Caco-2 (cell line): ENCODE data around the gene CHAC1. TPM values are rescaled to one million over a fixed set of nuclear protein-coding genes. Genes with fewer than 3 reads are reported as not detected.
A peak's percentile ranks its signal among the peaks of the same experiment; 100 is the strongest.

Experiments used
- BruUV-seq: library from RNA; stranded (reverse); fragments of 400-500 nt; replicated peaks from 2 replicates; lab custom pipeline; 2021; lab: Mats Ljungman, UMichigan
- CTCF ChIA-PET: fragments of 300-600 bp; sonication (Branson Sonifier 250); formaldehyde crosslinking; loops from one replicate; lab custom pipeline; 2022; ENCODE audit warnings: antibody characterized with exemption; lab: Charles Lee
- POLR2A ChIA-PET: fragments of 300-600 bp; sonication (Branson Sonifier 250); formaldehyde crosslinking; loops from one replicate; lab custom pipeline; 2022; ENCODE audit warnings: antibody characterized with exemption; lab: Charles Lee
- DNase-seq, 2 experiments: peaks; one replicate each; pipeline versions ENCODE4 v3.0.0 to v3.0.0-alpha.2; 2020 to 2022
- H3K27me3 ChIP-seq: replicated peaks from 2 replicates; pipeline ENCODE4 v1.6.0; 2011; ENCODE audit warnings: low read length; ENCODE audit not compliant: control insufficient read depth, insufficient read depth
- H3K36me3 ChIP-seq: 2 replicates; pipeline ENCODE4 v1.5.1; 2011; ENCODE audit warnings: low read length; ENCODE audit not compliant: control insufficient read depth, insufficient read depth
- H3K4me1 ChIP-seq: fragments of 250-450 bp; sonication (Bioruptor Pico); 2 replicates; pipeline ENCODE4 v1.5.1; 2020; ENCODE audit warnings: mild to moderate bottlenecking
- H3K4me3 ChIP-seq: 2 replicates; pipeline ENCODE4 v1.5.1; 2011; ENCODE audit warnings: low read depth, mild to moderate bottlenecking, control low read depth, low read length
- H3K9me3 ChIP-seq: fragments of 250-450 bp; sonication (Bioruptor Pico); 2 replicates; pipeline ENCODE4 v1.5.1; 2020; ENCODE audit warnings: mild to moderate bottlenecking, moderate library complexity
- H3K27ac Mint-ChIP-seq: one replicate; pipeline ENCODE4 v1.8.0; 2022; ENCODE audit warnings: mixed read lengths; ENCODE audit not compliant: unreplicated experiment
- H3K27me3 Mint-ChIP-seq: one replicate; pipeline ENCODE4 v1.8.0; 2022; ENCODE audit warnings: mixed read lengths; ENCODE audit not compliant: insufficient read depth, unreplicated experiment
- H3K36me3 Mint-ChIP-seq: one replicate; pipeline ENCODE4 v1.8.0; 2022; ENCODE audit warnings: mild to moderate bottlenecking, mixed read lengths; ENCODE audit not compliant: insufficient read depth, unreplicated experiment
- H3K4me1 Mint-ChIP-seq: one replicate; pipeline ENCODE4 v1.8.0; 2022; ENCODE audit warnings: low read depth, mixed read lengths; ENCODE audit not compliant: unreplicated experiment
- H3K4me3 Mint-ChIP-seq: one replicate; pipeline ENCODE4 v1.8.0; 2022; ENCODE audit warnings: mild to moderate bottlenecking, moderate library complexity, mixed read lengths; ENCODE audit not compliant: unreplicated experiment
- H3K9me3 Mint-ChIP-seq: one replicate; pipeline ENCODE4 v1.8.0; 2022; ENCODE audit warnings: mixed read lengths; ENCODE audit not compliant: unreplicated experiment
- intact Hi-C: fragments of 100-400 bp; cut with micrococcal nuclease; formaldehyde crosslinking; loops from one replicate; pipeline ENCODE4 v1.10.0; 2022; ENCODE audit not compliant: unreplicated experiment
- total RNA-seq: library from RNA; stranded (reverse); gene quantifications from 2 replicates; pipeline ENCODE4 v1.2.3, GENCODE V29; 2022
- TF ChIP-seq, protein P1 (sequence below), 2 experiments: fragments of 200-600 bp in 1 of 2; IDR thresholded peaks; 1 replicate in 1 of 2; 2 replicates in 1 of 2; pipeline versions ENCODE4 v1.5.1 to v1.8.0; 2011 to 2022; ENCODE audit warnings: antibody characterized with exemption in 1 of 2, control low read depth in 1 of 2, inconsistent platforms in 1 of 2, low read depth in 1 of 2, low read length in 1 of 2, mild to moderate bottlenecking in 1 of 2, moderate library complexity in 1 of 2; ENCODE audit not compliant: insufficient read depth in 1 of 2, severe bottlenecking in 1 of 2, unreplicated experiment in 1 of 2

Gene CHAC1
- total RNA-seq, 1 experiment from 2014 or later: 55.8 TPM

DNA sequence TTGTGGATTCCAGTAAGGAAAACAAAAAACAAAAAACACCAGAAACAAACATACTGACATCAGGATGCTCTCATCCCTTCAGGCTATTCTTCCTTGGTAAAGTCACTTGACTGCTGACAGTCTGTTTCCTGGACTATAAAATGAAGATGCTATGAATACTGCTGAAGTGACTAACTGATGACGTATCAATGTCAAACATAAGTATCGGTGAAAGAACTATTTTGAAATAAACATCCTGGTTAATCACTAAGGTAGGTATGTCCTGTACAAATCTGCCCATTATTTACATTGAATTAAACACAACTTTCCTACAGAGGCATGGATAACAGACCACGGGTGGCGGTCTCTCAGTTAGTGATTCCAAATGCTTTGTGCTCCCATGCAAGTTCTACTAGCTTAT lies 45.9 kb downstream of the CHAC1 start:
- no peaks in the 10 kb centered on the region; the same call in 1 of the 2 replicates for H3K36me3 ChIP-seq
- H3K9me3 Mint-ChIP-seq: no peaks in the 10 kb centered on the region

DNA sequence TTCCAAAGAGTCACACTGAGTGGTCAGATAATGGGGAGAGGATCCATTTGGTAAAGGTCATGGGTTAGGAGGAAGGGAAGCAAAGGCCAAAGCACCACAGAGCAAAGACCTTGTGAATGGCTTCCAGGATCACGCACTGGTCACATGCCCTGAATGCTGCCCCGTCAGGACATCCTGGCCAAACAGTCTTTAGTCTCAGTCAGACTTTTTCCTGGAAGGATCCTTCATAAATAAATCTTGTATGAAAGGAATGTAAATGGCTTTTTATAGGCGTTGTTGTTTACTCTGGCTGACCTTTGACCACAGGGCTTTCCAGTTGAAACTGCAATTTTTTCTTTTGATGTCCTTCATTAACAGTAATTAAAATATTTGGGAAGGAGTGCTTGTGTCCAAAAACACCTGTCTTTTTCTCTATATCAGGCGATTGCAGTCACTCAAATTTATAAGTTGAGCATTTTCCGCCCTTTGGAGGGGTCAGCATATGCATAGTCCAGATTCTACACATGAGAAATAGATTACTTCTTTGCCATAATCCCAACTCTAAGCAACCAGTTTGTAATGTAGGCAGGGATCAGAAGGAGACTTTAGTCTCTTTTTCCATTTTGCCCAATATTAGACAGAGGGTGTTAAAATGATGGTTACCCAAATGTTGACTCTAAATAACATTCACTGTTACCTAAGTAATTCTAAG lies 48.4 kb downstream of the CHAC1 start:
- TF ChIP-seq, protein P1, sequence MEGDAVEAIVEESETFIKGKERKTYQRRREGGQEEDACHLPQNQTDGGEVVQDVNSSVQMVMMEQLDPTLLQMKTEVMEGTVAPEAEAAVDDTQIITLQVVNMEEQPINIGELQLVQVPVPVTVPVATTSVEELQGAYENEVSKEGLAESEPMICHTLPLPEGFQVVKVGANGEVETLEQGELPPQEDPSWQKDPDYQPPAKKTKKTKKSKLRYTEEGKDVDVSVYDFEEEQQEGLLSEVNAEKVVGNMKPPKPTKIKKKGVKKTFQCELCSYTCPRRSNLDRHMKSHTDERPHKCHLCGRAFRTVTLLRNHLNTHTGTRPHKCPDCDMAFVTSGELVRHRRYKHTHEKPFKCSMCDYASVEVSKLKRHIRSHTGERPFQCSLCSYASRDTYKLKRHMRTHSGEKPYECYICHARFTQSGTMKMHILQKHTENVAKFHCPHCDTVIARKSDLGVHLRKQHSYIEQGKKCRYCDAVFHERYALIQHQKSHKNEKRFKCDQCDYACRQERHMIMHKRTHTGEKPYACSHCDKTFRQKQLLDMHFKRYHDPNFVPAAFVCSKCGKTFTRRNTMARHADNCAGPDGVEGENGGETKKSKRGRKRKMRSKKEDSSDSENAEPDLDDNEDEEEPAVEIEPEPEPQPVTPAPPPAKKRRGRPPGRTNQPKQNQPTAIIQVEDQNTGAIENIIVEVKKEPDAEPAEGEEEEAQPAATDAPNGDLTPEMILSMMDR (IDR thresholded peaks at IDR 0.05; ENCODE audit: insufficient read depth in 1 of 2, low read depth in 1 of 2, low read length in 1 of 2, severe bottlenecking in 1 of 2, unreplicated experiment in 1 of 2): no peak
- no peaks in the 10 kb centered on the region; the same call in 1 of the 2 replicates for H3K36me3 ChIP-seq
- Mint-ChIP-seq H3K36me3 (peaks cover 53% of the 10 kb centered on the region), H3K27me3 (no peaks in the 10 kb centered on the region), H3K4me1 (no peaks in the 10 kb centered on the region), H3K9me3 (no peaks in the 10 kb centered on the region), H3K27ac (peak overlapping the region; percentile 3), H3K4me3 (no peak overlapping the region)
- peaks cover 25% of the 10 kb centered on the region for H3K4me1 ChIP-seq
- BruUV-seq: no TSS peak
- CTCF ChIA-PET: interaction anchor here (0.6 kb wide), 1 partner anchor 71 kb away, joined by 4 read pairs; no protein-coding TSS in a partner anchor
- peak; percentile 58 to 67 for DNase-seq
- H3K27me3 ChIP-seq: no peaks in the 10 kb centered on the region
- no peaks in the 10 kb centered on the region for H3K9me3 ChIP-seq
- intact Hi-C loops: loop anchor here (5.0 kb wide), 1 partner anchor 49 kb away; the partner anchor contains the start of gene CHAC1
- no peak overlapping the region for H3K4me3 ChIP-seq
- POLR2A ChIA-PET: no interaction called here

More for the DNA sequence above, 45.9 kb downstream of the CHAC1 start:
- Histone ChIP-seq H3K9me3 (no peaks in the 10 kb centered on the region), H3K4me1 (peaks cover 25% of the 10 kb centered on the region), H3K27me3 (no peaks in the 10 kb centered on the region), H3K4me3 (no peak overlapping the region)
- POLR2A ChIA-PET: no interaction called here
- Mint-ChIP-seq H3K4me3 (no peak overlapping the region), H3K4me1 (no peaks in the 10 kb centered on the region), H3K27ac (no peak overlapping the region), H3K36me3 (peaks cover 64% of the 10 kb centered on the region), H3K27me3 (no peaks in the 10 kb centered on the region)
- TF ChIP-seq, protein P1 (IDR thresholded peaks at IDR 0.05; ENCODE audit: insufficient read depth in 1 of 2, low read depth in 1 of 2, low read length in 1 of 2, severe bottlenecking in 1 of 2, unreplicated experiment in 1 of 2): no peak
- no TSS peak for BruUV-seq
- DNase-seq: no peak
- CTCF ChIA-PET: no interaction called here
- intact Hi-C loops: no loop called here

DNA sequence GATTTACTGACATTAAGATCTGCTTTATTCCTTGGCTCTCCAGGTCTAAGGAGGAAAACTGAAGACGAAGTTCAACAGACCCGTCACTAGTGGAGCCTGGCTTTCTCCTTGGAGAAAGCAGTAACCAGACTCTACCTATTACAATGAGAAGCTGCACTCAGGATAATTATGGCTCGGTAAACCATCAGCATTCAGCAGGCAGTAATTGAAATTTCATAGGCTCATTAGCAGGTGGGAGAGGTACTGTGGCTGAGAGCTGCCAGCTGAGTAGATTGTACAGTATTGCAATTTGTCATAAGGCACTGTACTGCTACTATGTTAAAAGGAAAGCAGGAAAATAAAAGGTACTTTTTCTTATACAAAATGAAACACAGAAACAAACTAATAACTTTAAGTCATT lies 51.2 kb downstream of the CHAC1 start:
- no peak for DNase-seq
- TF ChIP-seq, protein P1 (IDR thresholded peaks at IDR 0.05; ENCODE audit: insufficient read depth in 1 of 2, low read depth in 1 of 2, low read length in 1 of 2, severe bottlenecking in 1 of 2, unreplicated experiment in 1 of 2): no peak
- no peak overlapping the region for H3K4me3 Mint-ChIP-seq
- Histone ChIP-seq H3K36me3 (no peaks in the 10 kb centered on the region; the same call in 1 of the 2 replicates), H3K27me3 (no peaks in the 10 kb centered on the region), H3K4me3 (no peak overlapping the region), H3K9me3 (no peaks in the 10 kb centered on the region), H3K4me1 (peaks cover 18% of the 10 kb centered on the region)
- intact Hi-C loops: loop anchor here (5.0 kb wide), 1 partner anchor 52 kb away; the partner anchor contains the start of gene CHAC1
- ChIA-PET POLR2A (no interaction called here), CTCF (interaction anchor here (0.7 to 1.2 kb wide), 2 partner anchors 9 to 63 kb away, joined by 4 to 8 read pairs; no protein-coding TSS in a partner anchor)
- no TSS peak for BruUV-seq
- peaks cover 43% of the 10 kb centered on the region for H3K36me3 Mint-ChIP-seq
- no peaks in the 10 kb centered on the region for H3K4me1 Mint-ChIP-seq
- H3K27ac Mint-ChIP-seq: no peak overlapping the region
- no peaks in the 10 kb centered on the region for H3K27me3 Mint-ChIP-seq
- no peaks in the 10 kb centered on the region for H3K9me3 Mint-ChIP-seq

Other genes starting within 250 kb of the CHAC1 start
- gene RMDN3, start 198.2 kb upstream of the CHAC1 start, total RNA-seq: 46.3 and 48.0 TPM in 2 replicates
- gene GCHFR, start 189.4 kb upstream of the CHAC1 start, total RNA-seq: 54.4 and 59.2 TPM in 2 replicates
- 0.91 and 1.3 TPM in 2 replicates for gene C15orf62, start 183.5 kb upstream of the CHAC1 start, total RNA-seq
- gene ZFYVE19, start 146.4 kb upstream of the CHAC1 start, total RNA-seq: 26.7 and 26.9 TPM in 2 replicates
- gene DNAJC17, start 146.0 kb upstream of the CHAC1 start, total RNA-seq: 26.3 and 30.1 TPM in 2 replicates
- 0.43 TPM in 1 of 2 replicates, not detected in the other for gene PPP1R14D, start 124.8 kb upstream of the CHAC1 start, total RNA-seq
- gene SPINT1, start 109.4 kb upstream of the CHAC1 start, total RNA-seq: 290 and 305 TPM in 2 replicates
- 3.2 and 4.4 TPM in 2 replicates for gene RHOV, start 79.2 kb upstream of the CHAC1 start, total RNA-seq
- 27.3 and 29.3 TPM in 2 replicates for gene VPS18, start 59.0 kb upstream of the CHAC1 start, total RNA-seq
- gene DLL4, start 24.1 kb upstream of the CHAC1 start, total RNA-seq: 3.4 TPM in 2 replicates
- 24.4 and 25.3 TPM in 2 replicates for gene INO80, start 162.8 kb downstream of the CHAC1 start, total RNA-seq